Measurements from ENCODE around the gene TFAP2E. TPM values are rescaled to one million over a fixed set of nuclear protein-coding genes. Genes with fewer than 3 reads are reported as not detected.

TFAP2E gene
- total and polyA plus RNA-seq, 2 experiments from 2014 or later: 0.81 TPM; not detected in 1

- no peak for TF ChIP-seq CTCF (IDR thresholded peaks at IDR 0.05; ENCODE audit: poor library complexity)
- no peak for TF ChIP-seq EZH2 (IDR thresholded peaks at IDR 0.05; ENCODE audit: borderline replicate concordance)
- TF ChIP-seq EZH2phosphoT487 (IDR thresholded peaks at IDR 0.05; ENCODE audit: low read depth, severe bottlenecking, unreplicated experiment): no peak
- Histone ChIP-seq H3K79me2 (no peaks in the 10 kb centered on the region), H3K4me3 (no peak overlapping the region), H3K9me2 (replicated peaks; ENCODE audit: insufficient read depth) (no peaks in the 10 kb centered on the region), H3K9me3 (ENCODE audit: low read depth) (no peaks in the 10 kb centered on the region), H2AFZ (no peak overlapping the region), H3K4me2 (no peak overlapping the region), H3K27ac (no peak overlapping the region), H3K36me3 (replicated peaks; ENCODE audit: insufficient read depth, low read depth) (no peaks in the 10 kb centered on the region), H3K27me3 (no peaks in the 10 kb centered on the region), H4K20me1 (ENCODE audit: insufficient read depth, poor library complexity, severe bottlenecking) (no peaks in the 10 kb centered on the region), H3K4me1 (ENCODE audit: insufficient read depth) (no peaks in the 10 kb centered on the region)
- no peak for DNase-seq (ENCODE audit: low spot score)
- 97% methylated on average over 7 of the region's 7 CpGs for WGBS (ENCODE audit: low lambda C conversion rate, missing lambda C conversion rate)
Measured at GRCh38 chr1:35595684-35596083, 22.6 kb downstream of the TFAP2E start.

DNA sequence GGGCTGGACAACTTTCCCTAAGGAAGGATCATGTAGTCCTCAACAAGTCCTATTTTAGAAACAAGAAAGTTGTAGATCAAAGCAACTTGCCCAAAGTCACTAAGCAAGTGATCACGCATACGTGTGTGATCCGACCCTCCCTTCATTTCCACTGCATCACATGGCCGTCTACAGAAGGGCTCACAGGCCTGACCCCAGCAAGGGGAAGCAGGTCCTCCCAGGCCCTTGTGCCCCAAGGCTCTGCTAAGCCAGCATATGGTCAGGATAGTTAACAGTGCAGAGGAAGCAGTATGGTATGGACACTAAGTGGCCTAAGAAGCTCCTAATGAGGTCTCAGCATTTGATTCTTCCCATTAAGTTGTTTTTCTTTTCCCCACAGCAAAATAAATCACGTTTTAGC, 24.8 kb downstream of the TFAP2E start:
- Histone ChIP-seq H3K9me3 (ENCODE audit: low read depth) (no peaks in the 10 kb centered on the region), H3K27ac (no peak overlapping the region), H3K4me2 (no peak overlapping the region), H3K36me3 (replicated peaks; ENCODE audit: insufficient read depth, low read depth) (no peaks in the 10 kb centered on the region), H3K79me2 (no peaks in the 10 kb centered on the region), H3K4me3 (no peak overlapping the region), H3K27me3 (no peaks in the 10 kb centered on the region), H4K20me1 (ENCODE audit: insufficient read depth, poor library complexity, severe bottlenecking) (no peaks in the 10 kb centered on the region), H3K4me1 (ENCODE audit: insufficient read depth) (no peaks in the 10 kb centered on the region), H3K9me2 (replicated peaks; ENCODE audit: insufficient read depth) (no peaks in the 10 kb centered on the region), H2AFZ (no peak overlapping the region)
- no peak for DNase-seq (ENCODE audit: low spot score)
- WGBS (ENCODE audit: low lambda C conversion rate, missing lambda C conversion rate): 89% methylated on average over 5 of the region's 5 CpGs
- TF ChIP-seq EZH2phosphoT487 (IDR thresholded peaks at IDR 0.05; ENCODE audit: low read depth, severe bottlenecking, unreplicated experiment): no peak
- TF ChIP-seq CTCF (IDR thresholded peaks at IDR 0.05; ENCODE audit: poor library complexity): no peak
- TF ChIP-seq EZH2 (IDR thresholded peaks at IDR 0.05; ENCODE audit: borderline replicate concordance): no peak

DNA sequence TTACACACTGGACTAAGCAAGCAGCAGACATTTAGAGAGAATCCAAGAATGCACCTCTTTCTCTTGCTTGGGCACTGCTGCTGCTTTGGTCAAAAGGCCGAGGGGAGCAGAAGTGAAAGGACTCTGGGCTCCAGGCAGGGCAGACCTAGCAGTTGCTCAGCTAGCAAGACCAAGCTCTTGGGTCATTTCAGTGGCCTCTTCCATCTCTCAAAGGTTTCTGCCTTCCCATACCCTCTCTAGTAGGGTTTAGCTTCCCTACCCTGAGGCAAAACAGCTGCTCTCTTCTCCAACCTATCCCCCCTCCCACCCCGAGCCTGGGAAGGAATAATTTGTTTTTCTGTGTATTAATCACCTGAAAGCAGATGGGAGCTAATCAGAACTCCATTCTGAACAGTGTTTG, 25.8 kb downstream of the TFAP2E start:
- no peak overlapping the region for H3K4me3 ChIP-seq
- H3K9me3 ChIP-seq (ENCODE audit: low read depth): no peaks in the 10 kb centered on the region
- no peak for DNase-seq (ENCODE audit: low spot score)
- no peaks in the 10 kb centered on the region for H3K4me1 ChIP-seq (ENCODE audit: insufficient read depth)
- no peak overlapping the region for H2AFZ ChIP-seq
- TF ChIP-seq CTCF (IDR thresholded peaks at IDR 0.05; ENCODE audit: poor library complexity) (no peak), EZH2phosphoT487 (IDR thresholded peaks at IDR 0.05; ENCODE audit: low read depth, severe bottlenecking, unreplicated experiment) (no peak), EZH2 (IDR thresholded peaks at IDR 0.05; ENCODE audit: borderline replicate concordance) (no peak)
- no peaks in the 10 kb centered on the region for H3K9me2 ChIP-seq (replicated peaks; ENCODE audit: insufficient read depth)
- H4K20me1 ChIP-seq (ENCODE audit: insufficient read depth, poor library complexity, severe bottlenecking): no peaks in the 10 kb centered on the region
- H3K27ac ChIP-seq: no peak overlapping the region
- H3K79me2 ChIP-seq: no peaks in the 10 kb centered on the region
- 69% methylated on average over 2 of the region's 2 CpGs for WGBS (ENCODE audit: low lambda C conversion rate, missing lambda C conversion rate)
- H3K4me2 ChIP-seq: no peak overlapping the region
- H3K36me3 ChIP-seq (replicated peaks; ENCODE audit: insufficient read depth, low read depth): no peaks in the 10 kb centered on the region
- no peaks in the 10 kb centered on the region for H3K27me3 ChIP-seq

GRCh38 chr1:35599411-35599810, 26.3 kb downstream of the TFAP2E start:
- Histone ChIP-seq H3K4me1 (ENCODE audit: insufficient read depth) (no peaks in the 10 kb centered on the region), H3K4me2 (no peak overlapping the region), H3K27me3 (no peaks in the 10 kb centered on the region), H3K4me3 (no peak overlapping the region), H3K36me3 (replicated peaks; ENCODE audit: insufficient read depth, low read depth) (no peaks in the 10 kb centered on the region), H4K20me1 (ENCODE audit: insufficient read depth, poor library complexity, severe bottlenecking) (no peaks in the 10 kb centered on the region), H3K27ac (no peak overlapping the region), H3K9me3 (ENCODE audit: low read depth) (no peaks in the 10 kb centered on the region), H3K79me2 (no peaks in the 10 kb centered on the region), H2AFZ (no peak overlapping the region), H3K9me2 (replicated peaks; ENCODE audit: insufficient read depth) (no peaks in the 10 kb centered on the region)
- DNase-seq (ENCODE audit: low spot score): no peak
- 82% methylated on average over 3 of the region's 3 CpGs for WGBS (ENCODE audit: low lambda C conversion rate, missing lambda C conversion rate)
- TF ChIP-seq EZH2 (IDR thresholded peaks at IDR 0.05; ENCODE audit: borderline replicate concordance) (no peak), EZH2phosphoT487 (IDR thresholded peaks at IDR 0.05; ENCODE audit: low read depth, severe bottlenecking, unreplicated experiment) (no peak), CTCF (IDR thresholded peaks at IDR 0.05; ENCODE audit: poor library complexity) (no peak)
